ENCODE results near the gene BCKDHA. TPM values are rescaled to one million over a fixed set of nuclear protein-coding genes. Genes with fewer than 3 reads are reported as not detected.

BCKDHA gene
- total RNA-seq, 3 donors from 2014 or later = 40.3 to 54.6 (median 53.1) TPM

- Histone ChIP-seq H3K9me3 (no peaks in the 10 kb centered on the region), H3K27ac (no peak overlapping the region), H3K36me3 (no peaks in the 10 kb centered on the region), H3K27me3 (no peaks in the 10 kb centered on the region), H3K4me1 (no peaks in the 10 kb centered on the region), H3K4me3 (no peak overlapping the region)
- intact Hi-C loops (cut with DNase I; ENCODE audit: low total_unique reads) = no loop called here
- no peak for DNase-seq (ENCODE audit: low spot score in 2 of 2)
- TF ChIP-seq POLR2A (IDR thresholded peaks at IDR 0.05) = no peak
- no peak for TF ChIP-seq POLR2AphosphoS5 (IDR thresholded peaks at IDR 0.05)
- TF ChIP-seq CTCF (IDR thresholded peaks at IDR 0.05) = no peak
Measured at GRCh38 chr19:41391618-41392017, 6.0 kb upstream of the BCKDHA start.

DNA sequence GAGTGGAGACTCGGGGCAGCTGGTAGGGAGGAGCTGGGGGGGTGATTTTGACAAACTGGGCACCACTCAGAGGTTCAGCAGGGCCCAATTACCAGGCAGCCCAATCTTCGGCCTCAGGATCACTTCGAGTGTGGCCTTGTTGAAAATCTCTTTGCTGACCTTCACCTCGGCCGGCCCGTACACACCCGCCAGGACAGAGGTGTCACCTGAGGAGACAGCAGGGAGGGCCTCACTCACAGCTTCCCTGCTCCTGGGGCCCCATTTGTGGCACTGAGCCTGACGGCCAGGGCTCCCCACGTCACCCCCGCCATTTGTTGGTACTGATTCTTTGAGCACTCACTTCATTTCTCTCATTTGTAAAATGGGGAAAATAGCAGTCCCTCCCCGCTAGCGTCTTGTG lies 4.8 kb upstream of the BCKDHA start:
- H3K36me3 ChIP-seq = no peaks in the 10 kb centered on the region
- no peaks in the 10 kb centered on the region for H3K27me3 ChIP-seq
- no peak overlapping the region for H3K27ac ChIP-seq
- no peak for DNase-seq (ENCODE audit: low spot score in 2 of 2)
- no peak for TF ChIP-seq CTCF (IDR thresholded peaks at IDR 0.05)
- no peak for TF ChIP-seq POLR2A (IDR thresholded peaks at IDR 0.05)
- no peak for TF ChIP-seq POLR2AphosphoS5 (IDR thresholded peaks at IDR 0.05)
- H3K4me1 ChIP-seq = no peaks in the 10 kb centered on the region
- intact Hi-C loops (cut with DNase I; ENCODE audit: low total_unique reads) = no loop called here
- H3K4me3 ChIP-seq = no peak overlapping the region
- H3K9me3 ChIP-seq = no peaks in the 10 kb centered on the region

- Histone ChIP-seq H3K27ac (no peak overlapping the region), H3K36me3 (no peaks in the 10 kb centered on the region), H3K4me3 (no peak overlapping the region), H3K9me3 (no peaks in the 10 kb centered on the region), H3K27me3 (no peaks in the 10 kb centered on the region), H3K4me1 (peaks cover 0 to 9% of the 10 kb centered on the region in 2 donors)
- intact Hi-C loops (cut with DNase I; ENCODE audit: low total_unique reads) = no loop called here
- TF ChIP-seq POLR2A (IDR thresholded peaks at IDR 0.05) = no peak
- TF ChIP-seq CTCF (IDR thresholded peaks at IDR 0.05) = no peak
- no peak for TF ChIP-seq POLR2AphosphoS5 (IDR thresholded peaks at IDR 0.05)
- no peak for DNase-seq (ENCODE audit: low spot score in 2 of 2)
Measured at GRCh38 chr19:41395355-41395754, 2.3 kb upstream of the BCKDHA start.

DNA sequence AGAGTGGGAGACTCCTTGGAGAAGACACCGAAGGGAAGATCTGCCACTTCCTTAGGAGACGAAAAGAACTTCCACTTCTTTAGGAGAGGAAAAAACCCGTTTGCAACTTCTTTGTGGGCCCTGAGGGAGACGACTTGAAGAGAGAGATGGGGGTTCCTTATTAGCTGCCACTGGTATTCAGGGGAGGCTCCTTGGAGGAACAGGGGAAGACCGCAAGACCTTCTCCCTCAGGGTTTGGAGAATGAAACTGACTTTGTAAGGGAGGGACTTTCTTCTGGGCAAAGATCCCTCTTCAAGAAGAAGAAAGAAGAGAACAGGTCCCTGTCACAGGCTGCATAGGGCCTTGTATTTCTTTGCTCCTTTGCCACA lies 416 bp downstream of the BCKDHA start:
- Histone ChIP-seq H3K4me1 (peaks cover 0 to 9% of the 10 kb centered on the region in 2 donors), H3K27ac (peak overlapping the region; percentile 89), H3K4me3 (peak overlapping the region; percentile 88 to 99 (median 95)), H3K9me3 (no peaks in the 10 kb centered on the region), H3K27me3 (no peaks in the 10 kb centered on the region), H3K36me3 (no peaks in the 10 kb centered on the region)
- no peak for TF ChIP-seq CTCF (IDR thresholded peaks at IDR 0.05)
- no peak for TF ChIP-seq POLR2A (IDR thresholded peaks at IDR 0.05)
- no peak for TF ChIP-seq POLR2AphosphoS5 (IDR thresholded peaks at IDR 0.05)
- intact Hi-C loops (cut with DNase I; ENCODE audit: low total_unique reads) = no loop called here
- DNase-seq (ENCODE audit: low spot score in 2 of 2) = no peak

DNA sequence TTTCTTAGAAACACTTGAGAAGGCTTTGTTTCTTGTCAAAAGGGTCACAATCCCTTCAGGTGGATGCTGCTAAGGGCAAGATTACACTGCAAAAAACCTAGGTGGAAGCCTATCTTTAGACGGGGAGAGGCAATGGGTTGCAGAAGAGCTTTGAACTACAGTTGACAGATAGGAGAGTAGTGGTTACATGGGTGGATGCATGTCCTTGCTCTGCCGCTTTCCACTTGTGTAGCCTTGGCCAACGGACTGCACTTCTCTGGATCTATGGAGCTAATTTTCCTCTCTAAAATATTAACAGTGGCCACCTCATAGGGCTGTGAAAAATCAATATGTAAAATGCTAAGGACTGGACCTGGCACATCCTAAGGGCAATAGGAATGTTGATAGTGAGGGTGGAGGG lies 980 bp downstream of the BCKDHA start:
- Histone ChIP-seq H3K36me3 (no peaks in the 10 kb centered on the region), H3K4me3 (peak overlapping the region; percentile 88 to 99 (median 95)), H3K9me3 (no peaks in the 10 kb centered on the region), H3K27ac (no peak overlapping the region), H3K27me3 (no peaks in the 10 kb centered on the region), H3K4me1 (peaks cover 0 to 9% of the 10 kb centered on the region in 2 donors)
- intact Hi-C loops (cut with DNase I; ENCODE audit: low total_unique reads) = no loop called here
- no peak for TF ChIP-seq CTCF (IDR thresholded peaks at IDR 0.05)
- no peak for TF ChIP-seq POLR2AphosphoS5 (IDR thresholded peaks at IDR 0.05)
- TF ChIP-seq POLR2A (IDR thresholded peaks at IDR 0.05) = no peak
- no peak for DNase-seq (ENCODE audit: low spot score in 2 of 2)
